ENCODE measurements around the gene ZDHHC20. TPM values are rescaled to one million over a fixed set of nuclear protein-coding genes. Genes with fewer than 3 reads are reported as not detected.

Gene ZDHHC20
- polyA plus RNA-seq, 1 of the 3 experiments (the other 2 are of a cell fraction): 8.7 TPM

GRCh38 chr13:21501686-21502085 is 42.6 kb upstream of the ZDHHC20 start:
- no peak overlapping the region for H3K27ac ChIP-seq (ENCODE audit: low read depth in 2 of 2, low read length in 1 of 2)
- H3K27me3 ChIP-seq (ENCODE audit: insufficient read depth): no peaks in the 10 kb centered on the region
- no peak overlapping the region for H3K4me3 ChIP-seq (ENCODE audit: low read depth in 2 of 2, low read length in 1 of 2)
- TF ChIP-seq CHD2 (IDR thresholded peaks at IDR 0.05; ENCODE audit: low read length, partially characterized antibody) (no peak), FOXM1 (IDR thresholded peaks at IDR 0.05; ENCODE audit: low read depth) (no peak), POLR2AphosphoS5 (IDR thresholded peaks at IDR 0.05; ENCODE audit: low read depth, low read length) (no peak), CTCF (IDR thresholded peaks at IDR 0.05) (no peak), ZBTB33 (IDR thresholded peaks at IDR 0.05; ENCODE audit: borderline replicate concordance, low read depth) (no peak), REST (IDR thresholded peaks at IDR 0.05; ENCODE audit: low read depth, low read length) (no peak), RCOR1 (IDR thresholded peaks at IDR 0.05; ENCODE audit: low read length) (no peak)
- H3K9ac ChIP-seq: no peak overlapping the region
- no peaks in the 10 kb centered on the region for H3K4me1 ChIP-seq (ENCODE audit: control insufficient read depth in 1 of 2, insufficient read depth in 2 of 2, low read depth in 1 of 2, low read length in 1 of 2)
- no peak for DNase-seq
- 95% methylated on average over 3 of the region's 3 CpGs for WGBS (ENCODE audit: low lambda C conversion rate)
- H3K9me2 ChIP-seq: no peaks in the 10 kb centered on the region
- H3K79me2 ChIP-seq (ENCODE audit: insufficient read depth): no peaks in the 10 kb centered on the region
- H3K9me3 ChIP-seq: no peaks in the 10 kb centered on the region
- peaks cover 0 to 22% of the 10 kb centered on the region in 2 experiments for H3K36me3 ChIP-seq (replicated peaks in 1 of 2; ENCODE audit: control insufficient read depth in 1 of 2, insufficient read depth in 2 of 2, low read length in 1 of 2)
- no peaks in the 10 kb centered on the region for H4K20me1 ChIP-seq (ENCODE audit: insufficient read depth)
- H2AFZ ChIP-seq (ENCODE audit: low read depth): no peak overlapping the region
- CTCF ChIA-PET: no interaction called here
- H3F3A ChIP-seq (replicated peaks; ENCODE audit: insufficient read depth): no peaks in the 10 kb centered on the region
- POLR2A ChIA-PET: no interaction called here
- no peak overlapping the region for H3K4me2 ChIP-seq

GRCh38 chr13:21486322-21486721 is 27.2 kb upstream of the ZDHHC20 start:
- Histone ChIP-seq H3K4me2 (no peak overlapping the region), H3K4me3 (ENCODE audit: low read depth in 2 of 2, low read length in 1 of 2) (no peak overlapping the region), H4K20me1 (ENCODE audit: insufficient read depth) (no peaks in the 10 kb centered on the region), H3K9ac (no peak overlapping the region), H3K27me3 (ENCODE audit: insufficient read depth) (no peaks in the 10 kb centered on the region), H3K4me1 (ENCODE audit: control insufficient read depth in 1 of 2, insufficient read depth in 2 of 2, low read depth in 1 of 2, low read length in 1 of 2) (no peaks in the 10 kb centered on the region), H3K79me2 (ENCODE audit: insufficient read depth) (no peaks in the 10 kb centered on the region), H3K9me2 (no peaks in the 10 kb centered on the region), H2AFZ (ENCODE audit: low read depth) (no peak overlapping the region), H3K36me3 (replicated peaks in 1 of 2; ENCODE audit: control insufficient read depth in 1 of 2, insufficient read depth in 2 of 2, low read length in 1 of 2) (peaks cover 0 to 12% of the 10 kb centered on the region in 2 experiments), H3K9me3 (peaks cover 11% of the 10 kb centered on the region; the same call in 1 of the 2 replicates), H3K27ac (ENCODE audit: low read depth in 2 of 2, low read length in 1 of 2) (no peak overlapping the region), H3F3A (replicated peaks; ENCODE audit: insufficient read depth) (no peaks in the 10 kb centered on the region)
- 85% methylated on average over 4 of the region's 4 CpGs for whole genome bisulfite sequencing (ENCODE audit: low lambda C conversion rate)
- no peak for DNase-seq
- POLR2A ChIA-PET: no interaction called here
- CTCF ChIA-PET: interaction anchor here (1.4 kb wide), 1 partner anchor 9 kb away, joined by 6 read pairs; no protein-coding TSS in a partner anchor
- TF ChIP-seq MXI1 (IDR thresholded peaks at IDR 0.05; ENCODE audit: low read depth, low read length) (no peak), RXRA (IDR thresholded peaks at IDR 0.05; ENCODE audit: borderline replicate concordance, low read depth) (no peak), TAF1 (IDR thresholded peaks at IDR 0.05; ENCODE audit: borderline replicate concordance, low read depth, low read length) (no peak)
